ENCODE measurements around the gene ZNF385C.

The ZNF385C gene

GRCh38 chr17:41984454-41984853, 113.8 kb downstream of the ZNF385C start:
- no peak for DNase-seq (ENCODE audit: low read depth, low spot score)
- H3K4me3 ChIP-seq (ENCODE audit: low read depth, low read length): no peak overlapping the region
- TF ChIP-seq, protein P1, sequence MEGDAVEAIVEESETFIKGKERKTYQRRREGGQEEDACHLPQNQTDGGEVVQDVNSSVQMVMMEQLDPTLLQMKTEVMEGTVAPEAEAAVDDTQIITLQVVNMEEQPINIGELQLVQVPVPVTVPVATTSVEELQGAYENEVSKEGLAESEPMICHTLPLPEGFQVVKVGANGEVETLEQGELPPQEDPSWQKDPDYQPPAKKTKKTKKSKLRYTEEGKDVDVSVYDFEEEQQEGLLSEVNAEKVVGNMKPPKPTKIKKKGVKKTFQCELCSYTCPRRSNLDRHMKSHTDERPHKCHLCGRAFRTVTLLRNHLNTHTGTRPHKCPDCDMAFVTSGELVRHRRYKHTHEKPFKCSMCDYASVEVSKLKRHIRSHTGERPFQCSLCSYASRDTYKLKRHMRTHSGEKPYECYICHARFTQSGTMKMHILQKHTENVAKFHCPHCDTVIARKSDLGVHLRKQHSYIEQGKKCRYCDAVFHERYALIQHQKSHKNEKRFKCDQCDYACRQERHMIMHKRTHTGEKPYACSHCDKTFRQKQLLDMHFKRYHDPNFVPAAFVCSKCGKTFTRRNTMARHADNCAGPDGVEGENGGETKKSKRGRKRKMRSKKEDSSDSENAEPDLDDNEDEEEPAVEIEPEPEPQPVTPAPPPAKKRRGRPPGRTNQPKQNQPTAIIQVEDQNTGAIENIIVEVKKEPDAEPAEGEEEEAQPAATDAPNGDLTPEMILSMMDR (IDR thresholded peaks at IDR 0.05; ENCODE audit: low read depth, low read length): no peak
- in situ Hi-C loops (cut with HindIII; ENCODE audit: low sequenced_read_pairs): no loop called here

DNA sequence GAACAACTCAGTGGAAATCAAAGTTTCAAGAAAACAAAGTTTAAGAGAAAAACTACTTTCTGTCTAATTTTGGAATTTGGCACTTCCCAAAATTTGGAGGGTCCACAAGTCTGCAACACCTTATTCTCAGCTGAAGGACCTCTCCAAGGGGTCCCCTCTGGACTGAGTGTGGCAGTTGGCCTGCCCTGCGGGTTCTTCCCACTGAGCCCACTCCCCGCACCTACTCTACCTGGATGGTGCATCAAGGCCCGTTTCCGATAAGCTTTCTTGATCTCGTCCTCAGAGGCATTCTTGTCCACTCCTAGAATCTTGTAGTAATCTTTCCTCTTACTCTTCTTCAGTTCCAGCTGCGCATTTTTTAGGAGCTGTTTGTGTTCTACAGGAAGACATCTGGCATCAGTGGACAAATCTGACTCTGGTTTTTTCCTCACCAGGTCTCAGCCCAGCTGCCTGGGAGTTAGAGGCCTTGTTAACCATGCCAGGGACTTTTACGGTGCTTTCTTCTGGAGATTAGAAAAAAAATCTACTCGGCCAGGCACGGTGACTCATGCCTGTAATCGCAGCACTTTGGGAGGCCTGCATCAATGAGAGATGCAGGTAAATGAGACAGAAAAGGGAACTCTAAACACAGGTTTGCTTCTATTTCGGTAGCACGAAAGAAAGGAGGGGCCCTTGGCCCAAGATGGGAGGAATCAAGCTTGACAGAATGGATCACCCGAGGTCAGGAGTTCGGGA, 116.1 kb downstream of the ZNF385C start:
- peak; percentile 47 for DNase-seq (ENCODE audit: low read depth, low spot score)
- in situ Hi-C loops (cut with HindIII; ENCODE audit: low sequenced_read_pairs): no loop called here
- TF ChIP-seq, protein P1 (IDR thresholded peaks at IDR 0.05; ENCODE audit: low read depth, low read length): no peak
- H3K4me3 ChIP-seq (ENCODE audit: low read depth, low read length): no peak overlapping the region

- TF ChIP-seq, protein P1 (IDR thresholded peaks at IDR 0.05; ENCODE audit: low read depth, low read length): no peak
- no peak overlapping the region for H3K4me3 ChIP-seq (ENCODE audit: low read depth, low read length)
- no peak for DNase-seq (ENCODE audit: low read depth, low spot score)
- in situ Hi-C loops (cut with HindIII; ENCODE audit: low sequenced_read_pairs): no loop called here
These were observed 120.3 kb downstream of the ZNF385C start for GRCh38 chr17:41977991-41978390.

DNA sequence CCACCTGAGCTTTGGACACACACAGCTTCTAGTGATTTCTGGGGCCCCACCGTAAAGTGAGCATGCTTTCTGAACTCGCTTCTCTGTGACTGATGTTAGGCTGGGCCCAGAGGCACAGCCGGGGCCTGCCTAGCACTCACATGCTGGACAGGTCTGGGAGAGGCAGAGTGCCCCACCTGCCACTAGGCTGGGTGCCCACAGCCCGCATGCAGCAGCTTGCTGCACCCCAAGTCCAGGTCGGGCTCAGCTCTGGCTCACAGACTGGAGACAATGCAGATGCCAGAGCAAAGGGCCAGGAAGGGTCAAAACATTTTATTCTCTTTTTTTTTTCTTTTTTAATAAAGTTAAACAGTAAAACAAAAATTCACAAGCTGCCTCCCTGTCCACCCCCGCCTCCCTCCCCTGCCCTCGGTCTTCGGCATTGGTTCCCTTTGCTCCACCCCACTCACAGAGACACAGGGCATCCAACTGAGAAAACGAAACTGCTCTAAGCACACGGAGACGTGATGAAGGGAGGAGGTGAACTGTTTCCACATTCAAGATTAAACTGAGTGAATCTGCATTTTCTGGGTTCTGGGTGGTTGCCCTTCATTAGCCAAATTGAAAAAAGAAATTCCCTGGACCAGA, 122.0 kb downstream of the ZNF385C start:
- in situ Hi-C loops (cut with HindIII; ENCODE audit: low sequenced_read_pairs): no loop called here
- no peak overlapping the region for H3K4me3 ChIP-seq (ENCODE audit: low read depth, low read length)
- TF ChIP-seq, protein P1 (IDR thresholded peaks at IDR 0.05; ENCODE audit: low read depth, low read length): no peak
- DNase-seq (ENCODE audit: low read depth, low spot score): no peak

Data from astrocyte of the spinal cord (primary cell).